NOMO-1 (cell line): ENCODE results near the gene ROBO1.

Experiments
- DNase-seq, 2 experiments: peaks; one replicate each; lab custom pipeline; 2025; ENCODE audit not compliant: unreplicated experiment in 2 of 2; lab: John Stamatoyannopoulos, UW

The ROBO1 gene

GRCh38 chr3:78993375-78993774 is 774.4 kb downstream of the ROBO1 start:
- DNase-seq, result no peak

- DNase-seq, result no peak
These were observed 775.0 kb downstream of the ROBO1 start for GRCh38 chr3:78992830-78993229.

GRCh38 chr3:78992400-78992799 is 775.4 kb downstream of the ROBO1 start:
- DNase-seq, result no peak

- DNase-seq, result no peak
These were observed 776.1 kb downstream of the ROBO1 start for GRCh38 chr3:78991656-78992055.

- no peak for DNase-seq
These were observed 777.6 kb downstream of the ROBO1 start for GRCh38 chr3:78990156-78990555.

- peak in 1 of 2 experiments; percentile 20 for DNase-seq
These were observed 779.5 kb downstream of the ROBO1 start for GRCh38 chr3:78988324-78988723.

GRCh38 chr3:78986416-78987101 is 781.2 kb downstream of the ROBO1 start:
- no peak for DNase-seq

- no peak for DNase-seq
These were observed 781.8 kb downstream of the ROBO1 start for GRCh38 chr3:78985981-78986380.

GRCh38 chr3:78979028-78979427 is 788.8 kb downstream of the ROBO1 start:
- DNase-seq, result no peak

GRCh38 chr3:78978037-78978436 is 789.8 kb downstream of the ROBO1 start:
- DNase-seq, result no peak

GRCh38 chr3:78977073-78977472 is 790.7 kb downstream of the ROBO1 start:
- DNase-seq, result no peak

- DNase-seq, result no peak
These were observed 791.6 kb downstream of the ROBO1 start for GRCh38 chr3:78976200-78976599.

- DNase-seq, result no peak
These were observed 793.5 kb downstream of the ROBO1 start for GRCh38 chr3:78974181-78974790.

- no peak for DNase-seq
These were observed 795.0 kb downstream of the ROBO1 start for GRCh38 chr3:78972617-78973301.

- no peak for DNase-seq
These were observed 797.1 kb downstream of the ROBO1 start for GRCh38 chr3:78970656-78971055.

GRCh38 chr3:78969483-78969882 is 798.3 kb downstream of the ROBO1 start:
- DNase-seq, result no peak

GRCh38 chr3:78967061-78967460 is 800.7 kb downstream of the ROBO1 start:
- DNase-seq, result no peak

GRCh38 chr3:78963771-78964170 is 804.0 kb downstream of the ROBO1 start:
- no peak for DNase-seq

- DNase-seq, result no peak
These were observed 810.3 kb downstream of the ROBO1 start for GRCh38 chr3:78957456-78957855.

- DNase-seq, result no peak
These were observed 816.4 kb downstream of the ROBO1 start for GRCh38 chr3:78951342-78951945.

- DNase-seq, result no peak
These were observed 826.2 kb downstream of the ROBO1 start for GRCh38 chr3:78941587-78941986.

GRCh38 chr3:78940626-78941025 is 827.2 kb downstream of the ROBO1 start:
- DNase-seq, result no peak
